GM19324 (cell line): ENCODE results near the gene MESP1.

Source experiments
- ATAC-seq: cut with Tn5 transposase; IDR thresholded peaks from one replicate; pipeline ENCODE4 v1.9.1; 2021; ENCODE audit warnings: mild to moderate bottlenecking, moderate library complexity; ENCODE audit not compliant: unreplicated experiment, low FRiP score

MESP1 gene

DNA sequence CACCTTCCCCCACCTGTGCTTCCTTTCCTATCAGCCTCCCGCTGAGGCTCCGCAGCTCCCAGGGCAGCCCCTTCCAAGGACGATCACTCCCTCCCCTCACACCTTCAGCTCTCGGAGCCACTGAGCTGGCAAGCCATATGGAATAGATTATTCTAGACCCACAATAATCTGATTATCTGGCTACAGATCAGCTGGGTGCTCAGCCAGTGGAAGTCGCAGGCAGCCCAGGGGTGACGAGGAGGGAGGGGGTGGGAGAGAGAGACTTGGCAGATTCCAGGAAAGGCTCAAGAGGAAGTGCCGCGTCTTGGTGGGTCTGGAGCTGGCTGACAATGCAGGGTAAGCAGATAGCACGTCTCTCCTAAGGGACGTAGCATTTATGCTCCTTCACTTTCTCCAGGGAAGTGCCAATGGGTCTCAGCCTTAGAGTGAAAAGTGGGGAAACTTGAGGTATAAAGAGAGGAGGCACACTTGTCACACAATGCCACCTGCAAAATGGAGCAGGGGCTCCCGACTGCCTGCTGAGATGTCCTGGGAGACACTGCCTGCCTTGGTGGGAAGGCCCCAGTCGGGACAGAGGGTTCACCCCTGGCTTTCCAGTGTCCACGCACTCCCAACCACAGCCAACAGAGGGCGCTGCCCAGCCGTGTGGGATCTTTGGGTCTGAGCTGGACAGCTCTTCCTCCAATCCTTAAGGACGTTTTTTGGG, 9.4 kb upstream of the MESP1 start:
- ATAC-seq: no peak

DNA sequence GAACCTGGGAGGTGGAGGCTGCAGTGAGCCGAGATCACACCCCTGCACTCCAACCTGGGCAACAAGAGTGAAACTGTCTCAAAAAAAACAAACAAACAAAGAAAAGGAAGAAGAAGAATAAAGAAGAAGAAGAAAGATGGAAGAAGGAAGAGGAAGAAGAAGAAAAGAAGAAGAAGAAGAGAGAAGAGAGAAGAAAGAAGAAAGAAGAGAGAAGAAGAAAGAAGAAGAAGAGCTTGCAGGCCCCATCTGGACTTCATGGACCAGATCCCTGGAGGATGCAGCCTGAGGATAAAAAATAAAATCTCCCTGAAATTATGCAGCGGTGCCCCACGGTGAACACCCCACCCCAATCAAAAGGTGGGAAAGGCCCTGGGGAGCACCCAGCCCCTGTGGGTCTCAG, 8.8 kb upstream of the MESP1 start:
- ATAC-seq: no peak

DNA sequence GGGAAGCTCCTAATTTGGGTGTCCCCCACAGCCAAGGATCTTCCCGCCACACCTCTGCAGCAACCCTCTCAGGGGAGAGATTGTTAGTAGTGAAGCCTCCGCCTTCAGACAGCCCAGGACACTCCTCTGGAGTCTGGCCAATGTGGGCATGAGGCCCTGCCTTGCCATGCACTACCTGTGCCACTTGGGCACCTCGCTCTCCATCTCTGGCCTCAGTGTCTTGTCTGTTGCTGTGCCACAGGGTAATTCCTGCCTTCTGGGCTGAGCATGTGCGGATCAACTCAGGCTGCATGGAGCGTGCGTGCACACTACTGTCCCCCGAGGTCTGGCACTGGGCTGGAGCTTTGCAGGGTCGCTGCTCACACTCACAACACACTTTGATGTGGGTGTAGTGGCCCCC, 7.9 kb upstream of the MESP1 start:
- ATAC-seq: no peak

DNA sequence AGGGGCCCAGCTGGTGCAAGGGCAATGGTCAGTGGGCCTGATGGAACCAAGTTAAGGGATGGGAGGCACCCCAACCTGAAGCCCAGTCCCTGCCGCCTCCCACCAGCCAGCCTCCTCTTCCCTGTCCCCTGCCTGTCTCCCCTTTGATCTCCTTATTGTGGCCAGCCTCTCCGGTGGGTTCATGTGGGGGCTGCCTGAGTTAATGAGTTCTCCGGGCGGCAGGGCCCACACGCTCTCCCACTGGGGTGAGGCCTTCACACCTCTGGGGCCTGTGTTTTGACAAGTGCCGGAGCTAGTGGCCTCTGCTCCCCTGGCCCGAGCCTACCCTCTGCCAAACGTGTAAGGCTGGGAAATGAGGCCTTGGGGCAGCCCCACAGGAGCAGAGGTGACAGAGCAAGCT, 7.2 kb upstream of the MESP1 start:
- no peak for ATAC-seq

DNA sequence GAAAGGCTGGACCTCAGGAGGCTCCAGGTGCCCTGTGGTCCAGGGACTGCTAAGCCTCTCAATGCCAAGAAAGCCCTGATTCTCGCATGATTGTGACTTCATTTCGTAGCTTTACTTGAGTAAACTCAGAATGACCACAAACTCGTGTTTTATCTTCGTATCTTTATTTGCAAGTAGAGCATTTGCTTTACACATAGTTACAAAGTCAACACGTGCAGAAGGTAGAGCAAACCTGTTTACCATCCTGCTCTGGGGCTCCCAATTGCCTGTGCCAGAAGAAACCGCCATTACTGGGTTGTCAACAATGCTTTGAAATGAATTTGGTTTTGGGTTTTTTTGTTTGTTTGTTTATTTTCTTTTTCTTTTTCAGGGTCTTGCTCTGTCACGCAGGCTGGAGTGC, 5.8 kb upstream of the MESP1 start:
- no peak for ATAC-seq

DNA sequence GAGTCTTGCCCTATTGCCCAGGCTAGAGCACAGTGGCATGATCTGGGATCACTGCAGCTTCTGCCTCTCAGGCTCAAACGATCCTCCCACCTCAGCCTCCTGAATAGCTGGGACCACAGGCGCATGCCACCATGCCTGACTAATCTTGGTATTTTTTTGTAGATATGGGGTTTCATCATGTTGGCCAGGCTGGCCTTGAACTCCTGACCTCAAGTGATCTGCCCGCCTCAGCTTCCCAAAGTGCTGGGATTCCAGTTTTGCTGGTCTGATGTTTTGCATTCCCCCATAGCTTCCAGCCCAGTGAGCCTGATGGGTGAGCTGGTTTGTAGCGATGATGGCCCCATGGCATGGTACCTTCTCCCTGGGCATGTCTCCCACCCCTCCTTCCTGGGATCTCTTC, 4.7 kb upstream of the MESP1 start:
- ATAC-seq: no peak

DNA sequence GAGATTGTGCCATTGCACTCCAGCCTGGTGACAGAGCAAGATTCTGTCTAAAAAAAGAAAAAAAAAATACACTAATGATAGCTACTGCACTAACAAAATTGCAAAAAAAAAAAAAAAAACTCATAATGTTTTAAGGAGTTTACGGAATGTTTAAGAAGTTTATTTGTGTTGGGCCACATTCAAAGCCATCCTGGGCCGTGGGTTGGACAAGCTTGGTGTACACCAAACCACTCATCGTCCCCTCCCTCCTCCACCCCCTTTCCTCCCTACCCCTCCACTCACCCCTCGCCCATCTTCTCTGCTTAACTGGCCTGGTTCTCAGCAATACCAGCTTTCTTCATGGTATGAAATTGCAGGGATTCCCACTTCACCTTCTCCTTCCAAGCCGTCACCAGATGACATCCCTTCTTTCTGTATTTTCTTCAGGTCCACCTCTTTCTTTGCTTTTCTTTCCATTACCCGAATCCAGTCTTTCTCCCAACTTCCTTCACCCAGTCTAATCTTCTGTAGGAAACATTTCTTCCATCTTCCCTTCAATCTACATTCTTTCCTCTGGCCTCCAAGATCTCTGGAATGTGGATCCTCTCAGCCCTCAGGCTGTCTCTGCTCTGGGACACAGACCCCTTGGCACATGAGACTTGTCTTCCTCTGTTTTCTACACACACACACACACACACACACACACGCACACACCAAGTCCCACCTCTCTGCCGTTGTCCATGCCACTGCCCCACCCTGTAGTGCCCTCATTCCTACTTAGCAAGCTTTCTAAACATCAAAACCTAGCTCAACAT, 3.5 kb upstream of the MESP1 start:
- ATAC-seq: no peak

DNA sequence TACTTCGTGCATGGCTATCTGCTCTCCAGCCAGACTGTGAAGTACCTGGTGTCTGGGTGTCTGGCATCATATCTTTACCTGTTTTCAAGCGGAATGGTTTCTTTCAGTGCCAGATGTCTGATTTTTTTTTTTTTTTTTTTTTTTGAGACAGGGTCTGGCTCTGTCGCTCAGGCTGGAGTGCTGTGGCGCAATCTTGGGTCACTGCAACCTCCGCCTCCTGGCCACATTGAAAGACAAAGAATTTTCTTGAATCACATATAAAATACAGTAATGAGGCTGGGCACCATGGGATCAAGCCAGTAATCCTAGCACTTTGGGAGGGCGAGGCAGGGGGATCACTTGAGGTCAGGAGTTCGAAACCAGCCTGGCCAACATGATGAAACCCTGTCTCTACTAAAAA, 2.8 kb upstream of the MESP1 start:
- ATAC-seq: no peak

DNA sequence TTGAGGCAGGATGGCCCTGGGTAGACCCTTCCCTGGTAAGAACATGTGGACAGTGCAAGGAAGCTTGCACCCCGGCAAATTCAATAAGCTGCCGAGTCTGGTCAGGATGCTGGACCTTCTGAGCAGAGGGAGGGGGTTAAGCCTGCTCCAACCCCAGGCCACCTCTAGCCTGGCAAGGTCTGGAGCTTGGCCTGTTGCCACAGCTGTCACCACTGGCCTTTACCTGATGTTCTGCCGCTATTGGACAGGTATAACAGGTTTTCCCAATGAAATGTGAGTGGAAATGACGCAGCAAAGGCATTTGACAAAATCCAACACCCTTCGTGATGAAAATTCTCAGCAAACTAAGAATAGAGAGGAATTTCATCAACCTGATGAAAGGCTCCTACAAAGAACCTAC, 699 bp upstream of the MESP1 start:
- ATAC-seq: no peak

DNA sequence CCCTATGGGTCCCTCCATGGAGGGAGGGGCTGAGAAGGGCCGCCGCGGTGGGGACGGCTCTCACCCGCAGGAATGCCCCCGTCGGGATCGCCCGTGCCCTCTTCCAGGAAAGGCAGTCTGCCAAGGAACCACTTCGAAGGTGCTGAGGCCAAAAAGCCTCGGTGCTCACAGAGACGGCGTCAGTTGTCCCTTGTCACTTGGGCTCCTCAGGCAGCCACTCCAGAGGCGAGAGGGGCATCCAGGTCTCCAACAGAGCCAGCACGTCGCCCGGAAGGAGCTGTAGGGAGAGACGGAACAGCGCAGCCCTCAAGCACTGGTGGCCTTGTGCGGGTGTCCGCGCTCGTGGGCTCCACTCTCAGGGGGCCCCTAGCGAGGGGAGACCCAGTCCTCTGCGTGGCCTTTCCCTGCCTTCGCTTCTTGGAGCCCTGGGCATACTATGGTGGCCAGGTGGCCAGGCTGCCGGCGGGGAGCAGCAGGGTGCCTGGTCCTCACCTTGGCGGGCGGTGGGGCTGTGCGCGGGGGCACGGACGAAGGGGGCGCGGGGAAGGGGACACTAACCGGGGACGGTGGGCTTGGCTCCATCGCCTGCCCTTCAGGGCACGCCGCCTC, 994 bp downstream of the MESP1 start:
- ATAC-seq: peak; percentile 14

DNA sequence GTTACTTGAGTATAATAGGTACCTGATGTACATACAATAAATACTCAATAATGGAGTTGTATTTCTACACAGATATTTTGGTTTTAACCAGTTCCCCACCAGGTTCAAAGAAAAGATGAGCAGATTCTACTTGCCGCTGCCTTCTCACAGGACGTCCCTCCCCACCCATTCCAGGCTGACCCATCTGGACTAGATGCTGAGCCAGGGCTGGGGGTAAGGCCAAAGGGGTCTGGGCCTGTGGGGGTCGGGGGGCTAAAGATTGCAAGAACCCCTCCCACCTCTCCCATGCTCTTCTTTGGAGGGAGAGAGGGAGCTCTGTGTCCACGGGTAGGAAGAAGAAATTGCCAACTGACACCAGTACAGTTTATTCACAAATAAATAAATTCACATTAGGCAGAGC, 1.5 kb downstream of the MESP1 start:
- no peak for ATAC-seq

DNA sequence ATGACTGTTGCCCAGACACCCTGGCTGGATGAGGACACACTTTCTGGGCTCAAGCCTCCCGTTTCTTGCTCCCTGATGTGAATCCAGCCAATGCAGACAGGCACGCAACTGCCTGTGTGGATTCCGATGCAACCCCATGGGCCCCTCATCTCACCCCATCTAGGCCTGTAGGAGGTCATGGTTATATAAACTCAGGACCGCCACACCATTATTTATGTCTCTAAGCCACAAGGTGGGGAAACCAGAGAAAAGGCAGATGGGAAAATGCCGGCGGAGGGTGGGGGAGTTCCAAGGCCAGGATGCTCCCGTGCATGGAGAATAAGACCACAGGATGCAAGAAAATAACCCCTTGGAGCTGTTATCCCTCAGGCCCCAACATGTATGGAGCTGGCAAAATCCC, 2.0 kb downstream of the MESP1 start:
- ATAC-seq: no peak

DNA sequence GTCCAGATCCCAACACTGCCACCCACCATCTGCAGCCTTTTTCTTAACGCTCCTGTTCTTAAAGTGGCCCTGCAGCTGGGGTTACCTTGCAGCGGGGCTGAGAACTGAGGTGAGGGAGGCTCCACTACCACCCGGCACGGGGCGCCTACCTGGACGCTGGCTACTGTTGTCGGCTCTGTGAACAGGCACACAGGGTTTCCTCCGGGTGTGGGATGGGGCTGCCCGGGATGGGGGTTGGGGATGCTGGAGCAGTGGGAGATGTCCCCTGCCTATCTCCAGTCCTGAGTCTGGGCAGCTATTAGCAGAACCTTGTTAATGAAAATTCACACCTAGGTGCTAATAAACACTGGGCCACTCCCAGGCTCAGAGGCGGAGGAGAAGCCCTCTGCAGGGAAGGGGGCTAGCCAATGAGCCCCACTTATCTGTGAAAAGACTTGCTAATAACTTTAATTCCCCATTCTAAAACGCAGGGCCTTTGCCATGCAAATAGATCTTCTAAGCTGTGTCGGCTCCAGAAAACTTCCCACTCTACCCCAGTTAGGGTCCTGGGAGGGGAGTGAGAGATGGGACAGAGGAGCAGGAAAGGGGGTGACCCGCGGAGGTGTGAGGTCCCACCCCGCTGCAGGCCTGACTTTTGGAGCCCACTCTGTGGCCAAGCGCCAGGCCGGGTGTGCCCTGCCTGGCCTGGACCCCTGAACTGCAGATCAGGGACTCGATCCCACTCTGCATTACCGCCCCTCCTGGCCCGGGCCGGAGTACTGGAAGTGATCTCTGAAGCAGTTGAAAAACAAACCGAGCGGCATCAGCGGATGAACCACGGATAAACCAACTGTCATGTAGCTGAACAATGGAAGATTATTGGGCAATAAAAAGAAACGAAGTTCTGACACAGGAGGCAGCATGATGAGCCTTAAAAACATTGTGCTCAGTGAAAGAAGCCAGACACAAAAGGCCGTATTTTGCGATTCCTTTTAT, 3.1 kb downstream of the MESP1 start:
- ATAC-seq: no peak

DNA sequence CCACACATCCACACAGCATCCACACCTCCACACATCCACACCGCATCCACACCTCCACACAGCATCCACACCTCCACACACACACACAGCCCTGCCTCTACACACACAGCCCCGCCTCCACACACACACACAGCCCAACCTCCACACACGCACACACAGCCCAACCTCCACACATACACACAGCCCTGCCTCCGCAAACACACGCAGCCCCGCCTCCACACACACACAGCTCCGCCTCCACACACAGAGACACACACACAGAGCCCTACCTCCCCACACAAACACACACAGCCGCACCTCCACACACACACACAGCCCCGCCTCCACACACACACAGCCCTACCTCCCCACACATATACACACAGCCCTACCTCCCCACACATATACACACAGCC, 4.7 kb downstream of the MESP1 start:
- no peak for ATAC-seq

DNA sequence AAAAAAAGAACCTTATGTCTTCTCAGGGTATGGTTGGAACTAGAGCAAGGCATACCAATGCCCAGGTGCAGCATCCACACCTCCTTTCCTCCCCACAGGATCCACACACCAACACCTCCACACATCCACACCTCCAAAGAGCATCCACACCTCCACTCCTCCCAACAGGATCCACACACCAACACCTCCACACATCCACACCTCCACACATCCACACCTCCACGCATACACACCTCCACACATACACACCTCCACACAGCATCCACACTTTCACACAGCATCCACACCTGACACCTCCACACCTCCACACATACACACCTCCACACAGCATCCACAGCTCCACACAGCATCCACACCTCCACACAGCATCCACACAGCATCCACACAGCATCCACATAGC, 5.3 kb downstream of the MESP1 start:
- no peak for ATAC-seq

DNA sequence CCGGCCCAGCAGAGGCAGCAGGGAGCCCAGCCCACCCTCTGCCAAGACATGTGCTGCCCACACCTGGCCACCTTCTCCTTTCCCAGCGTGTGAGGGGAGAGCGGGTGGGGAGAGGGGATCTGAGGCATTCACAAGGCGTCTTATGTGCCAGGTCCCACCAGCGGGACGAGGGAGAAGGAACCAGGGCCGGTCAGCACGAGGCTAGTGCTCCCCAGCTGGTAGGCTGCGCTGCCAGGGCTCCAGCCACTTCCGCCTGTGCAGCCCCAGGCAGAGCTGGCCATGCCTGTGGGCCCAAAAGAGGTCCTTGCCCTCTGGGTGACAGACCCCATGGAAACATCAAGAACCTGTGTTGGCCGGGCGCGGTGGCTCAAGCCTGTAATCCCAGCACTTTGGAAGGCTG, 5.9 kb downstream of the MESP1 start:
- ATAC-seq: no peak

DNA sequence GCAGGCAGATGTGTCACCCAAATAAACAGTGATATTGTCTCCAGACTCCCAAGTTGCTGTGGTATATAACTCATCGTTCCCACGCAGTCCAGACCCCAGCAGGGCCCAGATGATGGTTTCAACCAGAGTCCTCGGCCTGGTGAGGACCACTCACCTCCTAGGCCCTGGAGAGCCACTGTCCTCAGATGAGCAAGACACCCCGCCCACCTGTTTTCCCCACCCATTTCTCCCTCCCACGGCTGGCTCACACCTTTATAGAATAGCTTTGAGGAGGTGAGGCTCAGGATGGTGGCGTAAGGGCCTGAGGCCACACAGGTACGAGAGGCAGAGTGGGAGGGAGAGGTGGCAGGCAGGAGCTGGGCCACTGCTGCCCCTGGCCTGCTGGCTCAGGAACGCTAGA, 7.5 kb downstream of the MESP1 start:
- ATAC-seq: no peak

DNA sequence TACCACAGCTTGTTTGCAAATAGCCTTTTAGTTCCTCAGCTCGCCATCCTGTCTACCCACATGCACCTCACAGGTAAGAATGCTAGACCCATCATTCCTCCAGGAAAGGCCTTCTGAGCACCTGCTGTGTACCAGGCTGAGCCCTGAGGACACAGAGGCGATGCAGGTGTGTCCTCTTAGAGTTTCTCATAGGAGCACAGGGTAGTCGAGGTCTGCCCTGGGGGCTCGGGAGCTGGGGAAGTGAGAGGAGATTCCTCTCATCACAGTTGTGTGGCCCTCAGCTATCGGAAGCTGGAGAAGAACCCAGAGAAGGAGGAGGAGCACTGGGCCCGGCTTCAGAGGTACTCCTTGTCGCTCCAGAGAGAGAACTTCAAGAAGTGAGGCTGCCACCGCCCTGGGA, 8.0 kb downstream of the MESP1 start:
- ATAC-seq: no peak

DNA sequence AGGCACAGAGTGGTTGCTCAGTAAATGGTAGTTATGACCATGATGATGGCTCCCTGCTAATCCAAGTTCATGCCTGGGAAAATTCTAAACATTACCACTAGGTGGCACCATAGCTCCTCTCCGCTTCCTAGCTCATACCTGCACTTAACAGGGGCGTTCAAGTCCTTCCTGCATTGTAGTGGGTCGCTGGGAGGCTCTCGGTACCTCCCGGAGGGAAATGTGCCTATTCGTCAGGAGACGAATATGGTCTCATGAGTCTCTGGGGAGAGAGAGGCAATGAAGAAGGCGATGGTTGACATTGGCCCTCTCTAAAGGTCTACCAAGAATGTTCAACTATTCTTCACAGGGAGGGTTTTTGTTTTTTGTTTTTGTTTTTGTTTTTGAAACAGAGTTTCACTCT, 10.9 kb downstream of the MESP1 start:
- no peak for ATAC-seq

DNA sequence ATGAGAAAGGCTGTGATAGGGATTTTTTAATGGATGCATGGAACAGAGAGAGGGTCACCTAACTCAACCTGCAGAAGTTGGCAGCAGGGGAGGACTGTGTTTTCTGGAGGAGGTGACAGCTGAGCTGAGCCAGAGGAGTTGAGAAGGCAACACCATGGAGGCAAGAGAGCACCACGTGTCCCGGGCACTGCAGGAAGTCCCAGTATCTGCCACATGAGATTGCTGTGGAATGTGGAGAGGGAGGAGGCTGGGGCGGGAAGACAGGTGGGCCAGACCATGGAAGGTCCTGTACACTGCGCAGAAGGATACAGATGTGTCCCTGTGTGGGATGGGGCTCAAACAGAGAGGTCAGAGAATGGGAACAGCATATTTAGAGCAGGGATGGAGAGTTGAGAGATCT, 15.3 kb downstream of the MESP1 start:
- ATAC-seq: no peak
